Thyroid gland (tissue), 4 donors: ENCODE results near the gene HSPA2. TPM values are rescaled to one million over a fixed set of nuclear protein-coding genes. Genes with fewer than 3 reads are reported as not detected.
"Not testable (repeated sequence)": the region's sequence is repeated elsewhere in the genome, so short reads cannot be mapped to it uniquely, and the experiment has no call there.

ENCODE experiments used
- DNase-seq, 2 donors: peaks; one replicate each; pipeline ENCODE4 v3.0.0-alpha.2; 2019
- H3K27ac ChIP-seq, 3 donors: fragments of 200-600 bp; sonication (generic); 1 replicate in 2 of 3; 2 replicates in 1 of 3; pipeline ENCODE4 v1.5.1; 2016 to 2019; ENCODE audit warnings: mild to moderate bottlenecking in 1 of 3, moderate library complexity in 1 of 3
- H3K27me3 ChIP-seq: fragments of 200-600 bp; sonication (generic); one replicate; pipeline ENCODE4 v1.5.1; 2019
- H3K36me3 ChIP-seq, 2 donors: fragments of 200-600 bp; sonication (generic); one replicate each; pipeline ENCODE4 v1.5.1; 2016 to 2019
- H3K4me1 ChIP-seq, 2 donors: fragments of 200-600 bp; sonication (generic); one replicate each; pipeline ENCODE4 v1.5.1; 2017 to 2019
- H3K4me3 ChIP-seq, 3 donors: fragments of 200-600 bp; sonication (generic); replicated peaks in 1 of 3; 1 replicate in 2 of 3; 2 replicates in 1 of 3; pipeline ENCODE4 v1.5.1; 2016; ENCODE audit warnings: mild to moderate bottlenecking in 1 of 3
- H3K9me3 ChIP-seq: fragments of 200-600 bp; sonication (generic); one replicate; pipeline ENCODE4 v1.5.1; 2017
- POLR2A ChIP-seq, 2 donors: fragments of 450-650 bp; IDR thresholded peaks; one replicate each; pipeline ENCODE4 v1.6.1; 2017; ENCODE audit warnings: antibody characterized with exemption in 2 of 2, mild to moderate bottlenecking in 2 of 2, moderate library complexity in 1 of 2
- WGBS, 2 donors: methylation state at CpG; one replicate each; pipeline ENCODE4 v1.1.5; 2017; 5-methylcytosine and 5-hydroxymethylcytosine counted together
- intact Hi-C: fragments of 100-400 bp; cut with DNase I; formaldehyde crosslinking; loops from one replicate; pipeline ENCODE4 v1.15.1; 2023
- total RNA-seq, 4 donors: library from RNA; depleted of rRNA; stranded (reverse); fragments of >200 nt; gene quantifications; one replicate each; pipeline ENCODE4 v1.2.3, GENCODE V29; 2016
- TF ChIP-seq, protein P1 (sequence below), 6 experiments: fragments of 200-600 bp in 3 of 6; fragments of 450-650 bp in 3 of 6; sonication (generic) in 3 of 6; IDR thresholded peaks; one replicate each; pipeline ENCODE4 v1.5.1; 2016 to 2019; ENCODE audit warnings: antibody characterized with exemption in 6 of 6, mild to moderate bottlenecking in 2 of 6, inconsistent platforms in 1 of 6, moderate library complexity in 1 of 6

The HSPA2 gene
- total RNA-seq, 4 donors from 2014 or later = 6.0 to 11.0 (median 8.4) TPM

DNA sequence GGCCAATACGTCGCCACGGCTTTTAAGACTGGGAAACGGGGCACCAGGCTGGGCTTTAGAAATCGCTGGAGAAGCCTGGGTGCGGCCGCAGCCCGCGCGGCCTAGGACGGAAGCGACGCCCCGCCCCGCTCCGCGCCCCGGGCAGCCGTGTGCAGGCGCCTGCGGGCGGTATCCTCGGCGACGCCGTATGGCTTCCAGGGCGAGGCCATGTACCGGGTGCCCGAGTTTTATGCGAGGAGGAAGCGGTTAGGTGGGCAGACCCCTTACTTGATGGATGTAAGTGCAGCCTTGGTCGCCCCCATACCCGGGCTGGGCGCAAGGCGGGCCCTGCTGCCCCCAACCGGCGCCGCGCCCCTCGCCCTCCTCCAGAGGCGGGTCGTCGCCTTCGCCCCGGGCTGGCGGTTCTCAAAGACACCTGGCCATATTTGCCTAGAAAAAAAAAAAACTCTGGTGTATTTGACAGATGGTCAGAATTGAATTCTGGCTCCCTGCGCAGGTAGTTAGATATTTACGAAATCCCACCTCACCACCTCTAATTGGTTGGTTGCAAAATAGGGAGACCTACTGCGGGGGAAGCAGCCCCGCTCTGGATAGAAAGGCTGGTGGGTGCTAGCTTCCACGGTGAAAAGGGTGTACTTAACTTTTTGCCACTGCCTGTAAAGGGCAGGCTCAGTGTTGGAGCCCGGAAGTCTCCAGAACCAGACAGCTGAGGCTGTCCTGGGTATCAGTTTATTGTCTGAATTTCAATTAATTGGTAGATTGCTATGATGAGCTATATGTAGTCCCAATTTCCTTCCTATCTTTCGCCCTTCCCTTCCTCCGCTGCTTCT lies 9.5 kb downstream of the HSPA2 start, which contains the start of gene PPP1R36:
PPP1R36 (plus strand) TSS at position 171 of the 830 bp plus-strand sequence; CDS start at position 208, 37 bp downstream.
- WGBS, 2 donors = 20 to 37% methylated on average over 12 to 38 of the region's 54 CpGs
- no peaks in the 10 kb centered on the region for H3K36me3 ChIP-seq
- intact Hi-C loops = no loop called here
- no peaks in the 10 kb centered on the region for H3K9me3 ChIP-seq
- peak; percentile 28 to 41 for DNase-seq
- no peaks in the 10 kb centered on the region for H3K27me3 ChIP-seq
- peak within 1 kb of the TSS in 1 of 3 donors; percentile 34 for H3K4me3 ChIP-seq
- TF ChIP-seq, protein P1, sequence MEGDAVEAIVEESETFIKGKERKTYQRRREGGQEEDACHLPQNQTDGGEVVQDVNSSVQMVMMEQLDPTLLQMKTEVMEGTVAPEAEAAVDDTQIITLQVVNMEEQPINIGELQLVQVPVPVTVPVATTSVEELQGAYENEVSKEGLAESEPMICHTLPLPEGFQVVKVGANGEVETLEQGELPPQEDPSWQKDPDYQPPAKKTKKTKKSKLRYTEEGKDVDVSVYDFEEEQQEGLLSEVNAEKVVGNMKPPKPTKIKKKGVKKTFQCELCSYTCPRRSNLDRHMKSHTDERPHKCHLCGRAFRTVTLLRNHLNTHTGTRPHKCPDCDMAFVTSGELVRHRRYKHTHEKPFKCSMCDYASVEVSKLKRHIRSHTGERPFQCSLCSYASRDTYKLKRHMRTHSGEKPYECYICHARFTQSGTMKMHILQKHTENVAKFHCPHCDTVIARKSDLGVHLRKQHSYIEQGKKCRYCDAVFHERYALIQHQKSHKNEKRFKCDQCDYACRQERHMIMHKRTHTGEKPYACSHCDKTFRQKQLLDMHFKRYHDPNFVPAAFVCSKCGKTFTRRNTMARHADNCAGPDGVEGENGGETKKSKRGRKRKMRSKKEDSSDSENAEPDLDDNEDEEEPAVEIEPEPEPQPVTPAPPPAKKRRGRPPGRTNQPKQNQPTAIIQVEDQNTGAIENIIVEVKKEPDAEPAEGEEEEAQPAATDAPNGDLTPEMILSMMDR (IDR thresholded peaks at IDR 0.05) = peak in 1 of 6 experiments; percentile 6
- no peak for TF ChIP-seq POLR2A (IDR thresholded peaks at IDR 0.05)
- H3K27ac ChIP-seq = peak within 1 kb of the TSS in 1 of 3 donors; percentile 31
- H3K4me1 ChIP-seq = peaks cover 5 to 11% of the 10 kb centered on the region in 2 donors

DNA sequence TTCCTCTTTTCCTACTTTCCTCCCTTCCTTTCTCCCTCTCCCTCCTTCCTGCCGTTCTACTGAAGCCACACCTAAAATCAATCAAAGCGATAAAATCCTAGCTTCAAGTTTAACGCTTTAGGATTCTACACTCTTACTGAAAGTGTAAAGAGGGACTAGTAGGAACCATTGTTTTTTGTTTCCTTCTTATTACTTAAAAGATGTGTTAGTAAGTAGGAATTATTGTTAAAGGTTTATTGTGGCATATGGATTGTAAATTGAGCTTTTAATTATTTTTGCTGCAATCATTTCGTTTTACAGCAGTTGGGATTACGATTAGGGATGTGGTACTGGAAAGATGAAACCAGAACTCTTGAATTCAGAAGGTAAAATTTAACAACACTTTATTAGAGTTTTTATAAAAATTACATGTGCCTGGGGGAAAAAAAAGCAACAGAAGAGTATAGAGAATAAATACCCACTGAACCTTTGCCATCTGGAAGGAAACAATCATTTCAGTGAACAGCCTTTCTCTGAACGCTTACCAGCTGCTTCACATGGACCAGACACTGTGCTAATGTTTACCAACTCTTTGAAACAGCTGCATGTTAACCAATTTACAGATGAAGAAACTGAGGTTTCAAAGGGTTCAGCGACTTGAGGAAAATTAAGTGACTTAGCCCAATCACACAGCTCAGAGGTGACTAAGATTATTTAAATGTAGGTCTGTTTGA lies 10.2 kb downstream of the HSPA2 start:
- H3K9me3 ChIP-seq = no peaks in the 10 kb centered on the region
- TF ChIP-seq, protein P1 (IDR thresholded peaks at IDR 0.05) = no peak
- no peak for TF ChIP-seq POLR2A (IDR thresholded peaks at IDR 0.05)
- no peak overlapping the region for H3K27ac ChIP-seq
- intact Hi-C loops = no loop called here
- H3K27me3 ChIP-seq = no peaks in the 10 kb centered on the region
- no peaks in the 10 kb centered on the region for H3K36me3 ChIP-seq
- no peak for DNase-seq
- no peak overlapping the region for H3K4me3 ChIP-seq
- H3K4me1 ChIP-seq = peaks cover 5 to 11% of the 10 kb centered on the region in 2 donors
- 74 to 87% methylated on average over 7 of the region's 7 CpGs for WGBS, 2 donors

DNA sequence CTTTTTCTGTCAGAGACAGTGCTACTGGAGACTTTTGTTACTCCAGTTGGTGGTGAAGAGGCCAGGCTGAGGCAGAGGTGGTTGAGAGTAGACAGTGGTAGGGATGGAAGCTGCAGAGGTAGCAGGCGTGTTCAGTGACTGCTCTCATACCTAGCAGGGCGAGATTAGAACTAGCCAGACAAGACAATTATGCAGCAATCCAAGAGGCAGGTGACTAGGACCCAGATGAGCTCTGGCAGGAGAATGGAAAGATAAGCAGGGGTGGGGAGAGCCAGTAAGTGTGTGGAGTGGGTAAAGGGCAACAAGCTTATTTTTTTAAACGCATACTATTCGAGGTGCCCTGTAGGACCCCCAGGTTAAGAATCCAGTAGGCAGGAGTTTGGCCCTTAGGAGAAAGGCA lies 14.0 kb downstream of the HSPA2 start:
- WGBS, 2 donors = 60 to 65% methylated on average over 4 of the region's 4 CpGs
- DNase-seq = no peak
- H3K4me1 ChIP-seq = peaks cover 5 to 7% of the 10 kb centered on the region in 2 donors
- no peaks in the 10 kb centered on the region for H3K27me3 ChIP-seq
- H3K4me3 ChIP-seq = no peak overlapping the region
- H3K9me3 ChIP-seq = no peaks in the 10 kb centered on the region
- no peak for TF ChIP-seq POLR2A (IDR thresholded peaks at IDR 0.05)
- TF ChIP-seq, protein P1 (IDR thresholded peaks at IDR 0.05) = no peak
- H3K27ac ChIP-seq = no peak overlapping the region
- intact Hi-C loops = no loop called here
- no peaks in the 10 kb centered on the region for H3K36me3 ChIP-seq

DNA sequence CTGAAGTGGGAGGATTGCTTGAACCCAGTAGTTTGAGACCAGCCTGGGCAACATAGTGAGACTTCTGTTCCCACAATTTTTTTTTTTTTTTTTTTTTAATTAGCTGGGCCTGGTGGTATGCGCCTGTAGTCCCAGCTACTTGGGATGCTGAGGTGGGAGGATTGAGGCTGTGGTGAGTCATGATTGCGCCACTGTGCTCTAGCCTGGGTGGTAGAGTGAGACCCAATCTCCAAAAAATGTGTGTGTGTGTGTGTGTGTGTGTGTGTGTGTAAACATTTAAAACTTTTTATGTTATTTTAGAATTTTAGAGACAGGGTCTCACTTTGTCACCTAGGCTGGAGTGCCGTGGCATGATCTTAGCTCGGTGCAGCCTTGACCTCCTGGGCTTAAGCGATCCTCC lies 16.0 kb downstream of the HSPA2 start:
- WGBS, 2 donors = 94 to 99% methylated on average over 5 of the region's 5 CpGs
- Histone ChIP-seq H3K9me3 (no peaks in the 10 kb centered on the region), H3K36me3 (no peaks in the 10 kb centered on the region), H3K27ac (no peak overlapping the region), H3K4me3 (no peak overlapping the region), H3K4me1 (no peaks in the 10 kb centered on the region), H3K27me3 (no peaks in the 10 kb centered on the region)
- intact Hi-C loops = no loop called here
- no peak for DNase-seq
- no peak for TF ChIP-seq POLR2A (IDR thresholded peaks at IDR 0.05)
- TF ChIP-seq, protein P1 (IDR thresholded peaks at IDR 0.05) = no peak

DNA sequence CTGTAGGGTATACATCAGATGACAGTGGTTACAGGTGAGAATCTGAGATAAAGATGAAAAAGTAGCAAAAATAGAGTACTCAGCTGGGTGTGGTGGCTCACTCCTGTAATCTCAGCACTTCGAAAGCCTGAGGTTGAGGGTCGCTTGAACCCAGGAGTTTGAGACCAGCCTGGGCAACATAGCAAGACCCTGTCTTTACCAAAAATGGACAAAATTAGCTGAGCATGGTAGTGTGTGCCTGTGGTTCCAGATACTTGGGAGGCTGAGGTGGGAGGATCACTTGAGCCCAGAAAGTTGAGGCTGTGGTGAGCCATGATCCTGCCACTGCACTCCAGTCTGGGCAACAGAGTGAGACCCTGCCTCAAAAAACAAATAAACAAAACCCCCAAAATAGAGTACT lies 17.7 kb downstream of the HSPA2 start:
- 94 to 95% methylated on average over 2 of the region's 2 CpGs for WGBS, 2 donors
- H3K4me1 ChIP-seq, H3K4me3 ChIP-seq, H3K36me3 ChIP-seq, H3K27me3 ChIP-seq, intact Hi-C loops, H3K9me3 ChIP-seq, DNase-seq, H3K27ac ChIP-seq: not testable (repeated sequence)
